ENCODE data around the gene JARID2. TPM values are rescaled to one million over a fixed set of nuclear protein-coding genes. Genes with fewer than 3 reads are reported as not detected.

Gene JARID2
- total RNA-seq, 6 experiments from 2014 or later: 2.5 to 3.9 (median 3.0) TPM

DNA sequence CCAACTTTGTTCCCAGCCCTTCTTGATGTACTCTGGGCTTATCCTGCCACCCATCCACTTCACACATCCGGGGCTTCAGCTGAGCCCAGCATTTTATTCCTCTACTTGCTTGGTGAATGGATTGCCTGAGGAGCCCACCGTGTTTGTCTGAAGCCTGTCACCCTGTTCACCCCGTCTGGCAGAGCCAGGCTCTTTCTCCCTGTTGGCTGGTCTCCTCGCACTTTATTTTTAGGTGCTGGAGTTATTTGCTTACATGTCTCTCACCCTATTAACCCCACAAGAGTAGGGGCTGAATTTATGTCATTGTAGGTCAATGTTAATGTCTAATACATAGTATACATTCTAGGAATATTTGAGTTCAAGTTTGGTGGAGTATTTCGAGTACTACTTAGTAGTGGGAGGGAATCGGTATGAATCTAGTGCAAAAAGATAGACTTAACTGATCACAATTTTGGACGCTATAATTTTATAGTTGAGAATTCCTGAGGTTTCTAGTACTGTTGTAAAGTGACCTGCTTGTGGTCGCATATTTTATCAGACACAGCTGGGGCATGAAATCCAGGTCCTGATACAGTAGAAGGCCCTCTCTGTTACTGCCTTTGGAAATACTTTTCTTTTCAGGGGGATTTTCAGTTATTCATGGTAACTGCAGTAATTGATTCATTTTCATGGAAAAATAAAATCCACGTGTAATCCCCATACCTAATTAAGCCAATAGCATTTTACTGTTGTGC is 10.8 kb downstream of the JARID2 start:
- H3K9me3 ChIP-seq: no peaks in the 10 kb centered on the region
- no peak for TF ChIP-seq POLR2A (IDR thresholded peaks at IDR 0.05)
- TF ChIP-seq, protein P1, sequence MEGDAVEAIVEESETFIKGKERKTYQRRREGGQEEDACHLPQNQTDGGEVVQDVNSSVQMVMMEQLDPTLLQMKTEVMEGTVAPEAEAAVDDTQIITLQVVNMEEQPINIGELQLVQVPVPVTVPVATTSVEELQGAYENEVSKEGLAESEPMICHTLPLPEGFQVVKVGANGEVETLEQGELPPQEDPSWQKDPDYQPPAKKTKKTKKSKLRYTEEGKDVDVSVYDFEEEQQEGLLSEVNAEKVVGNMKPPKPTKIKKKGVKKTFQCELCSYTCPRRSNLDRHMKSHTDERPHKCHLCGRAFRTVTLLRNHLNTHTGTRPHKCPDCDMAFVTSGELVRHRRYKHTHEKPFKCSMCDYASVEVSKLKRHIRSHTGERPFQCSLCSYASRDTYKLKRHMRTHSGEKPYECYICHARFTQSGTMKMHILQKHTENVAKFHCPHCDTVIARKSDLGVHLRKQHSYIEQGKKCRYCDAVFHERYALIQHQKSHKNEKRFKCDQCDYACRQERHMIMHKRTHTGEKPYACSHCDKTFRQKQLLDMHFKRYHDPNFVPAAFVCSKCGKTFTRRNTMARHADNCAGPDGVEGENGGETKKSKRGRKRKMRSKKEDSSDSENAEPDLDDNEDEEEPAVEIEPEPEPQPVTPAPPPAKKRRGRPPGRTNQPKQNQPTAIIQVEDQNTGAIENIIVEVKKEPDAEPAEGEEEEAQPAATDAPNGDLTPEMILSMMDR (IDR thresholded peaks at IDR 0.05): no peak
- DNase-seq (no peak), ATAC-seq (no peak)
- H3K27ac ChIP-seq: no peak overlapping the region
- WGBS (ENCODE audit: insufficient coverage, low coverage, low lambda C conversion rate, missing lambda C conversion rate): 78% methylated on average over 8 of the region's 9 CpGs
- no peaks in the 10 kb centered on the region for H3K27me3 ChIP-seq
- no peaks in the 10 kb centered on the region for H3K36me3 ChIP-seq
- no peak overlapping the region for H3K4me3 ChIP-seq
- H3K4me1 ChIP-seq: peaks cover 0 to 15% (median 6%) of the 10 kb centered on the region in 4 donors
- intact Hi-C loops (cut with DNase I): no loop called here

DNA sequence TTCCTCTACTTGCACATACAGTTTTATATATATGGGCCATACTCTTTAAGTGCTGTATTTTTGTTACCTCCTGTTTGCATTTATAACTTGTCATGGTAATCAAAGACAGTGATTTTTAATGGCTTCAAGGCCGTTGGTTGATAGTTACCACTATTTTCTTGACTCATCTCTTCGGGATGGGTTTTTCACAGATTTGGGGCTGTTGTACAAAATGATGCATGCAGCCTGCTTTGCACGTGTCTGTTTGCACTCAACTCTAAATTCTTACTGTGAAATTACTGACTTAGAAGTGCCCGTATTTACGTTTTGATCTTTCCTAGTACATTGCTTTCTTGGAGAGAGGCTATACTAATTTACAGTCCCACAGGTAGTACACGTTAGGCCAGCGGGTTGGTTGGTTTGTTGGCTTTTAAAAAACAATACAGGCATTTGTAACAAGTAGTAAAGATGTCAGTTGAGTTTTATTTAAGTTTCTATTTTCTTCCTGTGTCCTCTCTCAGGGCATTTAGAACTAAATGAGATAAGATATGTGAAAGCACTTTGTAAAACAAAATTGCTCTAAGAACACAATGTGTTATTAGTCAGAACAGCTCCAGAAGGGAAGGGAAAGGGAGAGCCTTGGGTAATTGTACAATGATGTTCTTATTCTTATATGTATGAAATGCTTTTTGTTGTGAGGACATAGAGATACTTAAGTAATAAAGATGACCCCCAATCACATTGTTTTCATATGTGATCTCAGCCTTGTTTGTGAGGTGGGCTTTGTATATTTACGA is 11.7 kb downstream of the JARID2 start:
- TF ChIP-seq, protein P1 (IDR thresholded peaks at IDR 0.05): no peak
- TF ChIP-seq POLR2A (IDR thresholded peaks at IDR 0.05): no peak
- intact Hi-C loops (cut with DNase I): no loop called here
- H3K27me3 ChIP-seq: no peaks in the 10 kb centered on the region
- ATAC-seq: no peak
- no peaks in the 10 kb centered on the region for H3K36me3 ChIP-seq
- WGBS (ENCODE audit: insufficient coverage, low coverage, low lambda C conversion rate, missing lambda C conversion rate): 64% methylated on average over 8 of the region's 8 CpGs
- no peak overlapping the region for H3K4me3 ChIP-seq
- no peak for DNase-seq
- no peaks in the 10 kb centered on the region for H3K9me3 ChIP-seq
- no peak overlapping the region for H3K27ac ChIP-seq
- H3K4me1 ChIP-seq: peaks cover 0 to 15% (median 6%) of the 10 kb centered on the region in 4 donors

DNA sequence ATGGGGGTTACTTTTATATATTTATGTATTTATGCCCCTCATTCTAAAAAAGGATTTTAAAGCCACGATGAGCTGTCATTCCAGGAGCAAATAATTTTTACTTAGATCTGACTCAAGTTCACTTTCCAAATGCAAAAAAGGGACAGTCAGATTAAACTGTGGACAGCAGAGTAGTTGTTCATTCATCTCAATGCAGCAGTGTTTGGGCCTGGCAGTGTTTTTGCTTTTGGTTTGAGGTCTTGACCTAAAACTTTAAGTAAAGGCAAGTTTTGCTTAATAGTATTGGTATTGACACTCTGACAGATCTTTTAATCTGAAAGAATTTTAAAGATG is 13.9 kb downstream of the JARID2 start:
- Histone ChIP-seq H3K4me1 (peaks cover 0 to 12% (median 5%) of the 10 kb centered on the region in 4 donors), H3K36me3 (no peaks in the 10 kb centered on the region), H3K27ac (no peak overlapping the region), H3K27me3 (no peaks in the 10 kb centered on the region), H3K4me3 (no peak overlapping the region), H3K9me3 (no peaks in the 10 kb centered on the region)
- DNase-seq (no peak), ATAC-seq (no peak)
- WGBS (ENCODE audit: insufficient coverage, low coverage, low lambda C conversion rate, missing lambda C conversion rate): 50% methylated on average over 1 of the region's 1 CpG
- intact Hi-C loops (cut with DNase I): no loop called here
- no peak for TF ChIP-seq POLR2A (IDR thresholded peaks at IDR 0.05)
- TF ChIP-seq, protein P1 (IDR thresholded peaks at IDR 0.05): no peak

DNA sequence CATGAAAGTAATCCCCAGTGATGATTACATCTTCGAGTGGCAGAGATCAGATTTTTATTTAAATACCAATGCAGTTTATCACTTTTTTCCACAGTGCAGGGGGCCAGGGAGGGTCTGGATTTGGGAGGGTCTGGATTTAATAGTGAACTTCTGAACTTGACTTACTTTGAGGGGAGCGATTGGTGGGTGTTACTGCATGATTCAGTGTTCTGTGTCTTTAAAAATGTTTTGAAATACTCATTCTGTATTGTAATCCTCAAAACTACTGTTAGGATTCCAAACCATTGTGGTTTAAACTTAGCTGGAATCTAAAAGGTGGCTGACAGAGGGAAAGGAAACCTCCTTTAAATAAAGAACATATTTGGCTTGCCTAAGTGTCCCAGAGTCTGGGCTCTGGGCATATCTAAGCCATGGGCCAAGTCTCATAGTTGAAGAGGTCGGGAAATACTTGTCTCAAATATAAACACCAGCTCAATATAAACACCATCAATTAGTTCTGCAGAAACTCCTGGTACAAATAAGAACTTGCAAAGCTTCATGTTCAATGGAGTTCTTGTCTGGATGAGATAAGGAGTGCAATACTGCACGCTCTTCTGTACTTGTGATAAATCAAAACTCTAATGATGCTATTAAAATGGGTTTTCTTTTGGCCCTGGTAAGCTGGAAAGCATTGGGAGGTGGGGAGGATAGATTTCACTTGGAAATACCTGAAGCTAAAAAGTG is 14.4 kb downstream of the JARID2 start:
- H3K9me3 ChIP-seq: no peaks in the 10 kb centered on the region
- DNase-seq (no peak), ATAC-seq (no peak)
- no peaks in the 10 kb centered on the region for H3K36me3 ChIP-seq
- no peaks in the 10 kb centered on the region for H3K27me3 ChIP-seq
- peaks cover 0 to 16% (median 6%) of the 10 kb centered on the region in 4 donors for H3K4me1 ChIP-seq
- no peak overlapping the region for H3K27ac ChIP-seq
- intact Hi-C loops (cut with DNase I): no loop called here
- no peak overlapping the region for H3K4me3 ChIP-seq
- TF ChIP-seq, protein P1 (IDR thresholded peaks at IDR 0.05): no peak
- TF ChIP-seq POLR2A (IDR thresholded peaks at IDR 0.05): no peak
- WGBS (ENCODE audit: insufficient coverage, low coverage, low lambda C conversion rate, missing lambda C conversion rate): 58% methylated on average over 4 of the region's 4 CpGs
